Cardiac septum (tissue), 1 donor: ENCODE measurements around the gene ZNF281. TPM values are rescaled to one million over a fixed set of nuclear protein-coding genes. Genes with fewer than 3 reads are reported as not detected.
"Not testable (repeated sequence)": the region's sequence is repeated elsewhere in the genome, so short reads cannot be mapped to it uniquely, and the experiment has no call there.

Source experiments
- DNase-seq: peaks from one replicate; pipeline ENCODE4 v3.0.0-alpha.2; 2020; ENCODE audit warnings: low spot score
- intact Hi-C: fragments of 100-400 bp; cut with DNase I; formaldehyde crosslinking; loops from one replicate; pipeline ENCODE4 v1.14.0; 2022
- long read RNA-seq: library from polyadenylated mRNA; unstranded; transcript quantifications from one replicate; pipeline ENCODE4 v2.0.0, GENCODE V29; 2021
- total RNA-seq: library from RNA; stranded (reverse); fragmentation: NEBNext Ultra II Directional; extraction: Animal tissue kit (Norgen Biotek cat#: 25700); gene quantifications from one replicate; pipeline ENCODE4 v1.2.1, GENCODE V29; 2021
- donor health status: DM: no; HTN: no; CAD: no.

The ZNF281 gene
- total RNA-seq, result 8.5 TPM
- long read RNA-seq, full-length matches to known transcripts, result 9 of 30 reads
- long read RNA-seq, partial matches to known transcripts, result 0 of 30 reads
- long read RNA-seq, other reads (novel, unspliced or antisense), result 21 of 30 reads

- peak; percentile 98 for DNase-seq
- intact Hi-C loops, result loop anchor here (2.0 to 5.0 kb wide), 2 partner anchors 43 to 103 kb away; no protein-coding TSS in a partner anchor
Measured at GRCh38 chr1:200409761-200410565, at the start of gene ZNF281. Gene ZNF281, minus strand, starts transcription at chr1:200410036. Its CDS starts 331 bp downstream, at chr1:200409705.

- DNase-seq, result no peak
- intact Hi-C loops, result no loop called here
Measured at GRCh38 chr1:200458780-200459179, 48.9 kb upstream of the ZNF281 start.

- intact Hi-C loops, result no loop called here
- no peak for DNase-seq
Measured at GRCh38 chr1:200457810-200458209, 48.0 kb upstream of the ZNF281 start.

- DNase-seq, result no peak
- intact Hi-C loops, result no loop called here
Measured at GRCh38 chr1:200454425-200454824, 44.6 kb upstream of the ZNF281 start.

- DNase-seq, result no peak
- intact Hi-C loops, result no loop called here
Measured at GRCh38 chr1:200453553-200453905, 43.7 kb upstream of the ZNF281 start.

- intact Hi-C loops, result no loop called here
- DNase-seq, result no peak
Measured at GRCh38 chr1:200452850-200453552, 43.2 kb upstream of the ZNF281 start.

GRCh38 chr1:200448034-200448762, 38.4 kb upstream of the ZNF281 start:
- DNase-seq, result no peak
- intact Hi-C loops, result no loop called here

GRCh38 chr1:200445213-200445612, 35.4 kb upstream of the ZNF281 start:
- intact Hi-C loops, result no loop called here
- DNase-seq, result no peak

GRCh38 chr1:200444478-200444877, 34.6 kb upstream of the ZNF281 start:
- intact Hi-C loops, result no loop called here
- no peak for DNase-seq

GRCh38 chr1:200443860-200444259, 34.0 kb upstream of the ZNF281 start:
- intact Hi-C loops, result no loop called here
- no peak for DNase-seq

GRCh38 chr1:200442537-200443156, 32.8 kb upstream of the ZNF281 start:
- intact Hi-C loops, result no loop called here
- no peak for DNase-seq

GRCh38 chr1:200442023-200442422, 32.2 kb upstream of the ZNF281 start:
- intact Hi-C loops, result no loop called here

GRCh38 chr1:200438911-200439310, 29.1 kb upstream of the ZNF281 start:
- intact Hi-C loops, result no loop called here
- DNase-seq, result no peak

More at GRCh38 chr1:200442023-200442422, 32.2 kb upstream of the ZNF281 start:
- no peak for DNase-seq

- intact Hi-C loops, DNase-seq: not testable (repeated sequence)
Measured at GRCh38 chr1:200438413-200438812, 28.6 kb upstream of the ZNF281 start.

- intact Hi-C loops, result no loop called here
- no peak for DNase-seq
Measured at GRCh38 chr1:200437556-200438203, 27.8 kb upstream of the ZNF281 start.

GRCh38 chr1:200437088-200437487, 27.3 kb upstream of the ZNF281 start:
- DNase-seq, result no peak
- intact Hi-C loops, result no loop called here

GRCh38 chr1:200436436-200436835, 26.6 kb upstream of the ZNF281 start:
- no peak for DNase-seq
- intact Hi-C loops, result no loop called here

GRCh38 chr1:200435200-200435780, 25.5 kb upstream of the ZNF281 start:
- intact Hi-C loops, result no loop called here
- DNase-seq, result no peak

- intact Hi-C loops, result no loop called here
- no peak for DNase-seq
Measured at GRCh38 chr1:200433586-200433985, 23.8 kb upstream of the ZNF281 start.
